Measurements from ENCODE around the gene MYO1D. TPM values are rescaled to one million over a fixed set of nuclear protein-coding genes. Genes with fewer than 3 reads are reported as not detected.

Gene MYO1D
- total and polyA plus RNA-seq, 2 of the 13 experiments (the other 11 are each of a cell fraction or from before 2014, with no cell fraction given): 13.2 to 17.3 TPM

DNA sequence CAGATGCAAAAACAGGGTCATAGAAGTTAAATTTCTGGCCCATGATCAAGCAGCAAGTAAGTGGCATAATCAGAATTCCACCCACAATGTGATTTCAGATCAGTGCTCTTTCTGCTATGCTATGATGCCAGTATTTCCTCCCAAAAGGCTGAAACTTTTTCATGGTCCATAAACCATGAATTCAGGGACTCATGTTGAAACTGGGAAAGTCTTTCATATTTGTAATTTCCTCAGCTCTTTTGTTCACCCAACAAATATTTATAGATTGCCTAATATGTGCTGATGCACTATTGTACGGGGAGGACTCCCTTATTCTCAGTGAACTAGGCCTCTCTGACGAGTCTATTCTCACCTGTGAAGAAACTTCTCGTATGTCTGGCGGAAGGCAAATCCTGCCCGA is 156.3 kb downstream of the MYO1D start:
- ATAC-seq: no peak

More for the DNA sequence above, 156.3 kb downstream of the MYO1D start:
- Histone ChIP-seq H3K9ac (ENCODE audit: insufficient read depth, low read depth, low read length) (no peak overlapping the region), H3K4me2 (ENCODE audit: low read depth, low read length) (no peak overlapping the region), H4K20me1 (ENCODE audit: insufficient read depth, low read length) (no peaks in the 10 kb centered on the region), H3K4me3 (replicated peaks in 1 of 3; ENCODE audit: insufficient read depth in 1 of 3, low read depth in 2 of 3, low read length in 3 of 3) (no peak overlapping the region), H3K27ac (ENCODE audit: extremely low read length, insufficient read depth, low read length) (no peak overlapping the region), H3K4me1 (ENCODE audit: insufficient read depth, low read length) (no peaks in the 10 kb centered on the region), H2AFZ (ENCODE audit: low read length) (no peak overlapping the region), H3K27me3 (ENCODE audit: control insufficient read depth in 1 of 2, insufficient read depth in 2 of 2, low read length in 2 of 2) (no peaks in the 10 kb centered on the region), H3K36me3 (replicated peaks in 1 of 2; ENCODE audit: control insufficient read depth in 1 of 2, insufficient read depth in 2 of 2, low read length in 2 of 2) (no peaks in the 10 kb centered on the region), H3K79me2 (ENCODE audit: insufficient read depth, low read length) (no peaks in the 10 kb centered on the region), H3K9me3 (ENCODE audit: low read length) (no peaks in the 10 kb centered on the region)
- in situ Hi-C loops (cut with HindIII; ENCODE audit: extremely low pct_ligation_motif_present, low pct_unique_long_range_greater_than_20kb): no loop called here
- 95% methylated on average over 5 of the region's 5 CpGs for WGBS (ENCODE audit: low lambda C conversion rate)
- ChIA-PET CTCF (ENCODE audit: low intra/inter-chr PET ratio, low total read pairs) (no interaction called here), POLR2A (no interaction called here)
- no peak for FAIRE-seq
- intact Hi-C loops (cut with micrococcal nuclease; ENCODE audit: unreplicated experiment): no loop called here
- TF ChIP-seq RBM22 (optimal IDR thresholded peaks at IDR 0.05; ENCODE audit: low read length) (no peak), PHF5A (CRISPR knock-in tag; IDR thresholded peaks at IDR 0.05; ENCODE audit: low read depth, unreplicated experiment) (no peak), ETV5 (CRISPR knock-in tag; IDR thresholded peaks at IDR 0.05; ENCODE audit: borderline replicate concordance) (no peak), SRF (IDR thresholded peaks at IDR 0.05; ENCODE audit: low read depth, low read length) (no peak)
- TF ChIP-seq, protein P1, sequence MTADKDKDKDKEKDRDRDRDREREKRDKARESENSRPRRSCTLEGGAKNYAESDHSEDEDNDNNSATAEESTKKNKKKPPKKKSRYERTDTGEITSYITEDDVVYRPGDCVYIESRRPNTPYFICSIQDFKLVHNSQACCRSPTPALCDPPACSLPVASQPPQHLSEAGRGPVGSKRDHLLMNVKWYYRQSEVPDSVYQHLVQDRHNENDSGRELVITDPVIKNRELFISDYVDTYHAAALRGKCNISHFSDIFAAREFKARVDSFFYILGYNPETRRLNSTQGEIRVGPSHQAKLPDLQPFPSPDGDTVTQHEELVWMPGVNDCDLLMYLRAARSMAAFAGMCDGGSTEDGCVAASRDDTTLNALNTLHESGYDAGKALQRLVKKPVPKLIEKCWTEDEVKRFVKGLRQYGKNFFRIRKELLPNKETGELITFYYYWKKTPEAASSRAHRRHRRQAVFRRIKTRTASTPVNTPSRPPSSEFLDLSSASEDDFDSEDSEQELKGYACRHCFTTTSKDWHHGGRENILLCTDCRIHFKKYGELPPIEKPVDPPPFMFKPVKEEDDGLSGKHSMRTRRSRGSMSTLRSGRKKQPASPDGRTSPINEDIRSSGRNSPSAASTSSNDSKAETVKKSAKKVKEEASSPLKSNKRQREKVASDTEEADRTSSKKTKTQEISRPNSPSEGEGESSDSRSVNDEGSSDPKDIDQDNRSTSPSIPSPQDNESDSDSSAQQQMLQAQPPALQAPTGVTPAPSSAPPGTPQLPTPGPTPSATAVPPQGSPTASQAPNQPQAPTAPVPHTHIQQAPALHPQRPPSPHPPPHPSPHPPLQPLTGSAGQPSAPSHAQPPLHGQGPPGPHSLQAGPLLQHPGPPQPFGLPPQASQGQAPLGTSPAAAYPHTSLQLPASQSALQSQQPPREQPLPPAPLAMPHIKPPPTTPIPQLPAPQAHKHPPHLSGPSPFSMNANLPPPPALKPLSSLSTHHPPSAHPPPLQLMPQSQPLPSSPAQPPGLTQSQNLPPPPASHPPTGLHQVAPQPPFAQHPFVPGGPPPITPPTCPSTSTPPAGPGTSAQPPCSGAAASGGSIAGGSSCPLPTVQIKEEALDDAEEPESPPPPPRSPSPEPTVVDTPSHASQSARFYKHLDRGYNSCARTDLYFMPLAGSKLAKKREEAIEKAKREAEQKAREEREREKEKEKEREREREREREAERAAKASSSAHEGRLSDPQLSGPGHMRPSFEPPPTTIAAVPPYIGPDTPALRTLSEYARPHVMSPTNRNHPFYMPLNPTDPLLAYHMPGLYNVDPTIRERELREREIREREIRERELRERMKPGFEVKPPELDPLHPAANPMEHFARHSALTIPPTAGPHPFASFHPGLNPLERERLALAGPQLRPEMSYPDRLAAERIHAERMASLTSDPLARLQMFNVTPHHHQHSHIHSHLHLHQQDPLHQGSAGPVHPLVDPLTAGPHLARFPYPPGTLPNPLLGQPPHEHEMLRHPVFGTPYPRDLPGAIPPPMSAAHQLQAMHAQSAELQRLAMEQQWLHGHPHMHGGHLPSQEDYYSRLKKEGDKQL (CRISPR knock-in tag; IDR thresholded peaks at IDR 0.05; ENCODE audit: low read depth): no peak
- no TSS peak for BruUV-seq (replicated peaks)
- DNase-seq (ENCODE audit: low spot score): no peak

Data from HepG2 (cell line).